A172 (cell line): ENCODE data around the gene RAB31. TPM values are rescaled to one million over a fixed set of nuclear protein-coding genes. Genes with fewer than 3 reads are reported as not detected.
A peak's percentile ranks its signal among the peaks of the same experiment; 100 is the strongest.

ENCODE experiments used
- DNase-seq: peaks from one replicate; pipeline ENCODE4 v3.0.0-alpha.2; 2015; ENCODE audit warnings: low spot score
- total RNA-seq: library from RNA; depleted of rRNA; stranded (reverse); fragments of >200 nt; shearing (Covaris generic); gene quantifications from 2 replicates; pipeline ENCODE4 v1.2.3, GENCODE V29; 2014

The RAB31 gene
- total RNA-seq, 1 experiment from 2014 or later, result 27.9 TPM

DNA sequence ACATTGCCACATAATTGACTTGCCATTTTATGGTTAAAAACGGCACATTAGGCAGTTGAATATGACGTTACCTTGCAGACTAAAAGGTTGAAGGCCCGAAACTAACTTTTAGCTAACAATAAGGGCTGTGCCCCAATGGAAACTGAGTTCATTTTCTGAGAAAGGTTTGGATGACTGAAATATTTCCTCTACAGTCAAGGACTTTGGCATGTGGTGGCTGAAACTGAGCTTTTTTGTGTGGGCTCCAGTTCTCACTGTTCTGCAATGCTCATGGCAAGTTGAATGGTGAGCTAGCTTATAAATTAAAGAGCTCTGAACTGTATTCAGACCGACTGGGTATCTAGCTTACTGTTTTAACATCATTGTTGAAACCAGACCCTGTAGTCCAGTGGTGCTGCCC, 153.8 kb downstream of the RAB31 start:
- no peak for DNase-seq

DNA sequence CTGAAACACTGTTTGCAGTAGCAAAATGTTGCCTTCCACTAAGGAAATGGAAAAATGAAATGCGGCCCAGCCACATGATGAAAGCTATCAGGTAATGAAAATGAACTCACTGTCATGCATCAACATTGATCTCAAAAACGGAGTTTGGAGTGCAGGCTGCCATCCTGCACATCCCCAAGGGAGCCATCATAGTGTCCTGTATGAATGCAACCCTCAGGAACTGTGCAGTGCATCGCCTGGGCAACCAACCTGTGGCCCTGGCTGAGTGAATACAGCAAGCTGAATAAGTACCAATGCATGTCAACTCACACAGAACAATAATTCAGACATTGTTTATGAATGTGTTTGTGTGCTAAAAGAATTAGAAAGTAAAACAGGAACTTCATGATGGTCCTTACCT, 154.6 kb downstream of the RAB31 start:
- no peak for DNase-seq

DNA sequence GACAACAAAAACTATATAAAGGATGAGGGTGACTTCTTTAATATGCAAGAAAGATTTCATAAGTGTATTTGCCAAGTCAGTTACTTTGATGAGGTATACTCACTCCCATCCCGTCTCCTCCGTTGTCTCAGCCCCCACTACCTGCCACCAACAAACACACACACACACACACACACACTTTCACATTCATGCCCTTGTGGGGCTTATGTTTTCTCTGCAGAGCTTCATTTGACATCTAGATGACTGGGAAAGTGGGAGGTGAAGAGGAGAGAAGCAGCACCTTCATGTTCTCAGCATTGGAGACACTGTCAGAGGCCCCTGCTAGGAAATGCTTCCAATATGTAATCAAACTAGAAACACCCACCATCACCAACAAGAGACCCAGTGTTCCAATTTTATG, 155.2 kb downstream of the RAB31 start:
- DNase-seq, result no peak

GRCh38 chr18:9865764-9866490, 157.8 kb downstream of the RAB31 start:
- DNase-seq, result no peak

GRCh38 chr18:9866627-9867026, 158.5 kb downstream of the RAB31 start:
- no peak for DNase-seq

DNA sequence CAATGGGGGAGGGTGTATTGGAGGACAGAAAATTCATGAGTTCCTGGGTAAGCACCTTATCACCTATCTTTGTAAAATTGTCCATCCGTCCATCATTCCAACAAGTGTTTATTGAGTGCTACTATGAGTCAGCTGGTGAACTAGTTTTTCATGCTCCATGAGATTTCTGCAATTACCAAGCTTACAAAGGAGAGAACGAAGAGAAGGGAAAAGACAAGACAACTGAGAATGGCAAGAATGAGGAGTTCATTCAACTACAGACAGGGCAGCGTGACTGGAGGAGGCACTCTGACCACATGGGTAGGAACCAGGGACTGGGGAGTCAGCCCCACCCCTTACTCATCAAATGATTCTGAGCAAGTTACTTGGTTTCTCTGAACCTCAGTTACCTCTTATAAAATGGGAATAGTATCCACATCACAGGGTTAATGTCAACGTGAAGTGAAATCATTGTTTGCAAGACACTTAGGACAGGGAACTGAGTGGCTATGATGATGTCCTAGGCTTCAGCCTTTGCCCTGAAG, 159.0 kb downstream of the RAB31 start:
- DNase-seq, result no peak

- DNase-seq, result no peak
Measured at GRCh38 chr18:9868857-9869714, 161.0 kb downstream of the RAB31 start.

DNA sequence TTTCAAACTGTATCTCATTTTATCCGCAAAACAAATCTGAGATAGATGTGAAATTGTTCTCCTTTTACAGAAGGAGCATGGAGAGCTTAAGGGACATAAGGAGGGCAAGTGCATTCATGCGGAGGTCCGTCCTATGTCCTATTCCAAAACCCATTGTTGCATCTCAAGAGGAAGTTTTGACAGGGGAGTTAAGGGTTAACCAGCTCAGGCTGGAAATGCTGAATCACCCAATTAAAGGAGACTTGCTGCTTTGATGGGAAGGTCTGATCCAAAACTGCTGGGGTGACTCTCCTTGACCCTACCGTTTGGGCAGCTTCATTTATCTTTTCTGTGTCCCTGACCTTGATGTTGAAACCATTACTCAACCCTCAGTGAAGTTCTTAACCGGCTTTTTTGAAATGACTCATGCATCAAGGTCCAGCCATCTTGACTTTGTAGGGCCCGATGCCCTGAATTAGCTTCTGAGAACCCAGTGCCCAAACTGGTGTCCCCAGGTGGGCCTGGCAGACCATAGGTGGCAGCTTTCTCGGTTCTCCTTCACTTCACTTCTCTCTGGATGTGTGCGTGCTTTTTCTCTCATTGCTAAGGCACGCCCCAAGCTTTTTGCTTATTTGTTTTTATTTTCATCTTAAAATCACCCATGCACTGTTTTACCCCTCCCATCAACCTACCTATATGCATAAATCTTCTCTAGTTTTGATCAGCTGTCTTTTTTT, 161.8 kb downstream of the RAB31 start:
- DNase-seq, result peak; percentile 90

- DNase-seq, result no peak
Measured at GRCh38 chr18:9870431-9871008, 162.4 kb downstream of the RAB31 start.

- no peak for DNase-seq
Measured at GRCh38 chr18:9871244-9871746, 163.2 kb downstream of the RAB31 start.

GRCh38 chr18:9872823-9873222, 164.7 kb downstream of the RAB31 start:
- no peak for DNase-seq

- no peak for DNase-seq
Measured at GRCh38 chr18:9874728-9875127, 166.6 kb downstream of the RAB31 start.

- no peak for DNase-seq
Measured at GRCh38 chr18:9876212-9876866, 168.2 kb downstream of the RAB31 start.

DNA sequence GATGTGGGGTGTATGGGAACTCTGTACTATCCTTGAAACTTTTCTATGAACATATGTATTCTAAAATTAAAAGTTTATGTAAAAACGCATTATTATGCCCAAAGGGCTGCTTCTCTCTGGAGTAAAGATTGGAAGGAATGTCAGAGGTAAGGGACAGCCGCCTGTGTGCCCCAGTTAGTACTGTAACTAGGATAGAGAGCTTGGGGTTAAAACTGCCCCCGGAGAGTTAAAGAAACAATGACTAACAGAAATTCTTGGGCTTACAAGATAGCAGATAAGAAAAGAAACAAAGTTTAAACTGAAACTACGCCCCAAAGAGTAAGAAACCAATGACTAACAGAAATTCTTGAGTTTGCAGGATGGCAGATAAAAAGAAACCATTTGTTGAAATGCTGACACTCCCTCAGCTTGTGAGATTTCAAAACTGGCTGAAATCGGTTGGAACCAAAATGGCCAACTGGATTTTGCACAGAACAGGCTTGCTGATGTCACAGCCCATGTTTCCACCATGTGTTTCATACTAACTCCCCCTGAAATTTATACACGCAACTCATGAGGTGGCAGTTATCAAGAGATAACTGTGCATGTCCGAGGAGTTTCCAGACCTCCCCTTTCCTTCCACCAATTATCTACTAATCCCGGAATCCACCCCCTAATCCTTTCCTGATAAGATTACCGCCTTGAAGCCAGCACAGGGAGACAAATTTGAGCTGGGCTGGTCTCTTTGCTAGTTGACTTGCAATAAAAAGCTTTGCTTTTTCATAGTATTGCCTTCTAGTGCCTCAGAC, 169.0 kb downstream of the RAB31 start:
- peak; percentile 92 for DNase-seq

- no peak for DNase-seq
Measured at GRCh38 chr18:9877655-9878014, 169.5 kb downstream of the RAB31 start.

DNA sequence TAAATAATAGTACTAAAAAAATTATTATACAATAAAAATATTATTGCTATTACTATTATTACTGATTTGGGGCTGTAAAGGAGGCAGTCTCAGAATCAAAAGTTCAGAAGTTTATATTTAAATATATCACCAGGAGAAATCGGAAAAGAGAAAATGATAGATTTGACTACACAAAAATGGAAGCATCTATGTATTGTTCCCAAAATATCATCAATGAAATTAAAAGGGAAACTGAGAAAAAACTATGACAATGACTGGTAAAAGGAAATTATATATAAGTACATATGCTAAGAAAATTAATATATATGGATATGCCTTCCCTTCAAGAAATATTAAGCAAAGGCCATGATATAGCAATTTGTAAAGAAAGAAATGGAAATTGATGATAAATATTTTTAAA, 170.0 kb downstream of the RAB31 start:
- DNase-seq, result no peak

- no peak for DNase-seq
Measured at GRCh38 chr18:9878783-9879242, 170.7 kb downstream of the RAB31 start.

GRCh38 chr18:9884090-9884489, 176.0 kb downstream of the RAB31 start:
- no peak for DNase-seq

GRCh38 chr18:9884532-9885140, 176.5 kb downstream of the RAB31 start:
- no peak for DNase-seq
